HG03159 (cell line): ENCODE measurements around the gene LAMA4.

Source experiments
- ATAC-seq: cut with Tn5 transposase; IDR thresholded peaks from one replicate; pipeline ENCODE4 v1.9.1; 2021; ENCODE audit warnings: mild to moderate bottlenecking, moderate library complexity; ENCODE audit not compliant: unreplicated experiment

The LAMA4 gene

GRCh38 chr6:112245511-112246203 lies 8.7 kb downstream of the LAMA4 start:
- ATAC-seq, result no peak

GRCh38 chr6:112243861-112244827 lies 10.2 kb downstream of the LAMA4 start:
- no peak for ATAC-seq

GRCh38 chr6:112241820-112242429 lies 12.4 kb downstream of the LAMA4 start:
- ATAC-seq, result no peak

DNA sequence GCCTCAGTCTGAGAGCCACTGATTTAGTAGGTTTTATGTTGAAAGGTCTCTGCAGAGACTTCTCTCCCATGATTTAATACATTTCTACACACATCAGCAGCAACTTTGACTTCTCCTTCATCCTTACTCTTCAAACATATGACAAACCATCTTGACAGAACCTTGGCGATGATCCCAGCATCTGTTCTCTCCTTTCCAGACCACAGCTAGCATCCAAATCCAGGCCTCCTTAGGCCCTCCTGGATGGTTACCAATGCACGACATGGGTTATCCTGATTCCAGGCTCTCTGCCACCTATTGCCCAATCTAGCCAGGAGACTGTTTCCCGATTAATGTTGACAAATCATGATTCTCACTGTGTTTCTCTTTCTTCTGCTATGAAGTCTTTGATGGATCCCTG lies 16.8 kb downstream of the LAMA4 start:
- no peak for ATAC-seq

DNA sequence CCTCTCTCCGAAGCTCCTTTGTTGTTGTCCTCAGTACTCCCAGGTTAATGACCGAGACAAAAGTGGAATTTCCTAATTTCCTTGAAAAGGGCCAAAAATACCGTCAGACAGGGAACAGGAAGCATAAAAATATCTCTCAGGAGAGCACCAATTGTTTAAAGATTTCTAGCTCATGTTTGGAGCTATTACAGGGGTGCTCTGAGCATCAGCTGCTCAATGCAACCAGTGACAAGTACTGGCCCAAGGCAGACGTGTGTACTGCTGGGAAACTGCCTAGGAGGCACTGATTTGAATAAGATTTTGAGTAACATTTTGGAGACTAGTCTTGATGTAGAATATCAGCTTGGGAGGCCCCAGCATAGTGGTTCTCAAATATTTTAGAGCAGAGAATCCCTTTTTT lies 17.3 kb downstream of the LAMA4 start:
- ATAC-seq, result no peak

DNA sequence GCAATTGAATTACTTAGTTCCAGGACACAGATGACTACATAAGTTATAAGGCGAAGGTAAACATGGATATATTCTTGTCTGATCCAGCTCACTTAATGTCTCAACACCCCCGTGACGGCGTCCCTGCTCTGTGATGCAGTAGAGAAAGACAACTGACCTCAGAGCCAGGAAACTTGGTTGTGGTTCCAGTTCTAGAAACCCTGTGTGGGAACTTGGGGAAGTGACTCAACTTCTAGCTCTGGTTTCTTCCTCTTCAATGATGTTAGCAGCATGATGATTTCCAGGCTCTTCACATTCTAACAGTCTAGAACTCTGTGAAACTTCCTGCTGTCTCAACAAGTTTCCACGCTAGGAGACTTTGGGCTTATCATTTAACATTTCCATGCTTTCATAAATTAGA lies 18.4 kb downstream of the LAMA4 start:
- ATAC-seq, result no peak

DNA sequence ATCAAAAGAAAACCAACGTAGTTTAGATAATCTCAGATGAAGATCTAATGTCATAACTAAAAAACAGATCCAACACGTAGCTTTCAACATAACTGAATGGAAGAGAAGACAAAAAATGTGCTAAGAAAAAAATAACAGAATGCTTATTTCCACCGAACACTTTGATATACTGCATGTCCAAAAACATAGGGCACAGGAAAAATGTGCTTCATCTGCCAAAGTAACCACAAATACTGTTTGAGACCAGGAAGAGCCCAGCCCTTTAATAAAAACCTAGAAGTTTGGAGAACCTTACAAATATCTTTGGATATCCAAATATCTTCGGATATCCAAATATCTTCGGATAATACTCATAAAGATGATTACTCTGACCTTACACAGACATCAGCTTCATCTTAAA lies 19.8 kb downstream of the LAMA4 start:
- ATAC-seq, result no peak

DNA sequence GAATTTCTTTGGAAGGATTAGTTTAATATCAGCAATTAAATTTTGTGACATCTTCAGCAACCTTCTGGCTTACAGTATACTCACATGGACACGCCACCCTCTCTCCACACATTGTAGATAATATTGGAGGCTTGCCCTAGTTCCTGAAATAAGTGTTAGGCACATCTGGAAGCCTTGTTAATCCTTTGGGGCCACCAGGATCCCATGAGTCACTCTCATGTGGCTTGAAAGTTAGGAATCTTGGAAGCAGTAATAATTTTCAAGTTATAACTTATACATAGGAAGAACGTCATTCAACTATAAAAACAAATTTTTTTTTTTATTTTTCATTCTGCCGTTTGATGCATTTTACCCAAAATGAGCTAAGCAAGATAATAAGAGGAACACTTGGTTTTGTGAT lies 20.5 kb downstream of the LAMA4 start:
- ATAC-seq, result no peak

DNA sequence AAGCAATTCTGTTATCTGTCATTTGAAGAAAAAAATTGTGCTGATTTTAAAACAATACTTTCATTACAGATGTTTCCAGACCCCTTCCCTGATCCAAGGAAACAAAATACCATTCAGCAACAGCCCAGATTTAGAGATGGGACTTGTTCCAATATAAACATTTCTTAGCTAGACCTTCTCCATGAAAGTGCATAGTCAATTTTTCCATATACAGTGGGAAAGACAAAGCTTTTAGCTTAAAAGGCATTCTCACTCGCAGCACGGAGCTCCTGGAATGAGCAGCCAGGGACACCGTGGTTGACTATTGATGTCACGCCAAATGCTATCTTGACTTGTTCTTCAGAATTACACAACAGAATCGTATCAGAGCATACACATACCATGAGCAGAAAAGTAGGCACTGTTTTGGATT lies 21.5 kb downstream of the LAMA4 start:
- no peak for ATAC-seq

GRCh38 chr6:112231594-112232060 lies 22.7 kb downstream of the LAMA4 start:
- no peak for ATAC-seq

- ATAC-seq, result no peak
These were observed 23.2 kb downstream of the LAMA4 start for GRCh38 chr6:112231164-112231563.

DNA sequence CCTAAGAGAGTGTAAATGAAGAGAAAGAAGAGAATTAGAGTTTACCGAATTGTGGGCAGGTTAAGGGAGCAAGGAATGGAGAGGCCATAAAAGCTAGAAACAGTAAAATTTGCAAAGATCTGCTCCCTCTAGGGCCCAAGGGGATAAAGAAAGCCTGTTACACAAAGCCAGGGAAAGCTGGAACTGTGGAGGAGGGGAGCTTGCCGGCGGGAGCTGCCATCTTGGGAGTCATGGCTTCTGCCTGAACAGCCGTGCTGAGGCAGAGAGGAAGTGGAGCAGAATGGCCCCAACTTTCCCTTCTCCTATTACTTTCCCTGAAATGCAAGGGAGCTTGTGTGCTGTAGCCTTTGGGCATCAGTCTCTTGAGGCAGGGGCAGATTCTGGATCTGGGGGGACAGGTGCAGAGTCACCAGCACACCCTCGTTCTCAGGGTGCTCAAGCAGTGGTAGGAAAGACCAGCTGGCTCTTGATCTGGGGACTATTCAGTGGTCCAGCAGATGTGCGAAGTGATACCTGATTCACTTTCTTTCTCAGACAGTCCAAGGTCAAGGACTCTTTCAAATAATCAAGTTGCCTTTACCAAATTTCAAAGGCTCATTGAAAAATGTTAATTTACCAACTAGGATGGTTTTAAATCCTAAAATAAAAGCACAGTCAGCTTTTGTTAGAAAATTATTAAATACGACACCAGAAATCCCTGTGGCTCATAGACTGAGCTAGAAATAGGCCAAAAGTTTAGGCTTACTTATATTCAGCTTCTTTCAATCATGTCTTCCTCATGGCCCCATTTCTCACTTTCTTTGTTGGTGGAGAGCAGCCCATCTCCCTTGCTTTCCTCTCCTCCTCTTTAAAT lies 25.7 kb downstream of the LAMA4 start:
- no peak for ATAC-seq

GRCh38 chr6:112227992-112228391 lies 26.4 kb downstream of the LAMA4 start:
- no peak for ATAC-seq

- ATAC-seq, result no peak
These were observed 27.0 kb downstream of the LAMA4 start for GRCh38 chr6:112227411-112227810.

GRCh38 chr6:112225691-112226090 lies 28.7 kb downstream of the LAMA4 start:
- no peak for ATAC-seq

DNA sequence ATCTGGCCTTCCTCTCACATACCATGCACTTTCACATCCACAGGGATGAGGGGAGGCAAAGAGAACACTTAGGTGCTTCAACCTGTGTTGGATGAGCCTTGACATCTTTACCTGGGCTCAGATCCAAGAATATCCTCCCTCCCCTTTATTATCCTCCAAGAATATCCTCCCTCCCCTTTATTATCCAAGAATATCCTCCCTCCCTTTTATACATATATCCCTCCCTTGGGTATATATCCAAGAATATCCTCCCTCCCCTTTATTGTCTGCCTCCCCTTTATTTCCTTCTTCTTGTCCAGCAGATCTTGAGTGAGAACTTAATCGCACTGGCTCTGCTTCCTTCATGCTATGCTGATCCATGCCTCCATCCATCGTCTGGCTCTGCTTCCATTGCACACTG lies 30.3 kb downstream of the LAMA4 start:
- ATAC-seq, result no peak

DNA sequence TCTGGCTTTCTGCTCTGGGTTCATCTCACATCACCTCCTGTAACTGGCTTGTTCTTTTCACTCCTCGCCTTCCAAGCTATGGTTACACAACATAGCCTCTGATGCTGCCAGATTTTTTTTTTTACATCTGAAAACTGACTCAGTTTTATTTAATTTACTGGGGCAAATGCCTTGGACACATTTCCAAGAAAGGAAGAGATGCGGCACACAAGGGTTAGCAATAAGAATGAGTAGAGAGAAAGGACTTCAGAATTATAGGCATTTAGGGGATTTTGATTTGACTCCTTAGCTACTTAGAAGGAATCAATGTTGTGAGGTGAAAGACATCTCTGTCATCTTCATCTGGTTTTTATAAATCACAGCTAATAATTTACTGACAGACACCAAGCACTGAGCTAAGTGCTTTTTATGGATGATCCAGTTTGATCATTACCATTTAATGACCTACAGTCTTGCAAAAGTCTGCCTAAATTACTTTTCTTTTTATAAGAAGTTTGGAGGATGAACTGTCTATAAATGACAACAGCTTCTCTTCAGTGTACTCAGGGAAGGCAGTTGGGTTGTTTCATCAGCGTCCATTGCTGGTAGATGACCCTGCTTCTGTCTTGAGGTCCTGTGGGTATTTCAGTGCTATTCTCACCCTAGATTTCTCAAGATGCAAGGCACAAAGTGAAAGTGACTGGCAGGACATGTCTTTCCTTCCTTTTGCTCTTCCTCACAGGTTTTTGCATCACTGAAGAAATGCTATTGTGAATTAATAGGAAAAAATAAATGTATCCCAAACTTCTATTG lies 31.1 kb downstream of the LAMA4 start:
- no peak for ATAC-seq

DNA sequence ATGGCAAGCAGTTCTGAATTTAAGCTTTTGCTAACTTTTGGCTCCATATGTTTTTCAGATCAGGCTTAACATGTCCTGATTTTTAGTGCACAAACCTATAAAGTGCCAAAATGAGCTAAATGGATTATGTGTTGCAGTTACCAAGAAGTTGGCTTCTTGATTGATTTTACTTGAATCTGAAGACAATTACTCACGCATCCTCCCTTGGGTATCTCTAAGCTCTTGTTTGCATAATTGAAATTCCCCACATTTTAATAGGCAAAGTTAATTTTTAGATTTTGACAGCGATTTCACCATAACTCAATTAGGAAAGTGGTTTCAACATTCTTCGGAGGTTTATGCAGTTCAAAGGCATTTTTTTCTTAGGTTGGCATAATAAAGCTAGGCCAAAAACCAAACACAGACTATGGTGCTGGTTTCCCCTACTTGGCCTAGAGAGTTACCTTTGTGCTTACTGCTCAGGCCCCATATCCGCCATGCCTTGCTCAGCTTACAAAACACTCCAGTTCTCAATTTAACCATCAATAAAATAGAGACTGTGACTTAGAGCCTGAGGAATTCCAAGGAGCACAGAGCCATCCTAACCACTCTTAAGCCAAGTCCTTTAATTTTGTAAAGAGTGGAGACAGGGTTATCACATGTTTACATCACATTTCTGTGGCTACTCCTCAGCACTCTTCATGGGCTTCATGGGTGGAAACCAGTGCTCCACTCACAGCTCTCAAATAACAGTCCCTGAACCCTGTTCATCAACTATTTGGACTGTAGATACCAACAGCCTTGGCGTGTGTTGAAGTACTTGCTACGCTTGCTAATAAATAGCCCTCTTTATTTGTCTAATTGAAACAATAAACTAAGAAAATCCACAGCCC lies 32.1 kb downstream of the LAMA4 start:
- no peak for ATAC-seq

DNA sequence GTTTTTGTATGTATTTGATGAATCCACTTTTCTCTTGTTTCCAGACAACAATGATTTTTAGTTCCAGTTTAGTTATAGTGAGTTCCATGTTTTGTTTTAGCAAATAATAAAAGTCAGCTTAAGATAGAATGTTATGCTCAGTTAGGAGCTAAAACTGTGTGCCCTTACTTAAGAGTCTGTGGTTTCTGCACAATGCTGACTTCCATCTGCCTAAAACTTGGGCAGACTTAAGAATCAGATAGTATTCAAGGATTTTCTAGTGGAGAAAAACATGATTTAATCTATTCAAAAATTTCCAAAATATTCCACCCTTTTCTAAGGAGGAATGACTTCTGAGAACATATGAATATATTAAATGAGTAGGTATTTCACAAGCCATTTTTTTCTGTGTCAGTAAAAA lies 32.8 kb downstream of the LAMA4 start:
- no peak for ATAC-seq
